Loucy (cell line): Measurements from ENCODE around the gene NUP88.

Experiments
- H2AFZ ChIP-seq: fragments of 200-600 bp; sonication (generic); 2 replicates; pipeline ENCODE4 v1.6.0; 2016; ENCODE audit warnings: antibody characterized with exemption, mild to moderate bottlenecking, low read length, moderate library complexity
- H3F3A ChIP-seq: fragments of 200-600 bp; 2 replicates; pipeline ENCODE4 v1.6.0; 2016; ENCODE audit warnings: antibody characterized with exemption, low read depth, mild to moderate bottlenecking
- H3K27me3 ChIP-seq: fragments of 200-600 bp; sonication (generic); 2 replicates; pipeline ENCODE4 v1.6.1; 2014; ENCODE audit warnings: low read length, mild to moderate bottlenecking; ENCODE audit not compliant: insufficient read depth, poor library complexity, severe bottlenecking
- H3K36me3 ChIP-seq: fragments of 200-600 bp; sonication (generic); 2 replicates; pipeline ENCODE4 v1.6.1; 2016; ENCODE audit warnings: low read length; ENCODE audit not compliant: insufficient read depth
- H3K4me1 ChIP-seq: fragments of 200-600 bp; sonication (generic); 2 replicates; pipeline ENCODE4 v1.5.1; 2014; ENCODE audit warnings: low read length, mild to moderate bottlenecking; ENCODE audit not compliant: insufficient read depth, poor library complexity, severe bottlenecking
- H3K4me2 ChIP-seq: fragments of 200-600 bp; sonication (generic); 2 replicates; pipeline ENCODE4 v1.6.0; 2014; ENCODE audit warnings: antibody characterized with exemption, low read length, low read depth, mild to moderate bottlenecking; ENCODE audit not compliant: poor library complexity, severe bottlenecking
- H3K4me3 ChIP-seq: fragments of 200-600 bp; sonication (generic); 2 replicates; pipeline ENCODE4 v1.5.1; 2014; ENCODE audit warnings: low read length, mild to moderate bottlenecking, mixed read lengths; ENCODE audit not compliant: poor library complexity, severe bottlenecking
- H3K79me2 ChIP-seq: fragments of 200-600 bp; sonication (generic); 2 replicates; pipeline ENCODE4 v1.6.1; 2014; ENCODE audit warnings: low read length; ENCODE audit not compliant: insufficient read depth
- H3K9ac ChIP-seq: fragments of 200-600 bp; sonication (generic); 2 replicates; pipeline ENCODE4 v1.6.0; 2014; ENCODE audit warnings: mild to moderate bottlenecking, low read depth, low read length, moderate library complexity; ENCODE audit not compliant: poor library complexity, severe bottlenecking
- H3K9me2 ChIP-seq: fragments of 200-600 bp; sonication (generic); replicated peaks from 2 replicates; pipeline ENCODE4 v1.6.1; 2016; ENCODE audit warnings: low read depth, low read length, mixed read lengths
- H3K9me3 ChIP-seq: fragments of 200-600 bp; sonication (generic); 2 replicates; pipeline ENCODE4 v1.6.1; 2014; ENCODE audit warnings: mild to moderate bottlenecking, antibody characterized with exemption, low read length, low read depth; ENCODE audit not compliant: insufficient read depth
- H4K20me1 ChIP-seq: fragments of 200-600 bp; sonication (generic); 2 replicates; pipeline ENCODE4 v1.6.0; 2014; ENCODE audit warnings: antibody characterized with exemption, low read length, mild to moderate bottlenecking; ENCODE audit not compliant: insufficient read depth, poor library complexity, severe bottlenecking
- EZH2phosphoT487 ChIP-seq: fragments of 200-600 bp; IDR thresholded peaks from 2 replicates; pipeline ENCODE4 v1.6.1; 2018; ENCODE audit warnings: antibody characterized with exemption, mild to moderate bottlenecking, moderate library complexity, borderline replicate concordance
- TF ChIP-seq, protein P1 (sequence below): fragments of 200-600 bp; sonication (generic); conservative IDR thresholded peaks from 2 replicates; pipeline ENCODE4 v1.5.1; 2014; ENCODE audit warnings: mild to moderate bottlenecking, antibody characterized with exemption, low read length

NUP88 gene

DNA sequence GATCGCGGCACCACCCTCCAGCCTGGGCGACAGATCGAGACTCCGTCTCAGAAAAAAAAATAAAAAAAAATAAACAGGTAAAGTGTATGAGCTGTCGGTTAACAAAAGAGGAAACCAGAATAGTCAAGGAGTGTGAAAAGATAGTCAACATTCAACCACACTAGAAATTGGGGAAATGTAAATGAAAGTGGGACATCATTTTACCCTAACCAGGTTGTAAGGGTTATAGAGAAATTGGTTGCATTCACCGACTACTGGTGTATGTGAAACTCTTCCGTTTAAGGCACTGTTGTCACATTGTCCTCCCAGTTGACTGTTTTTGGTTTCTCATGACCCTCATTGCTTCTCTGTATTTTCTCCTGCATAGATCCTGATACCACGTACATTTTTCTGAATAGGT, 74.5 kb downstream of the NUP88 start:
- H3K9me3 ChIP-seq, result no peaks in the 10 kb centered on the region
- H2AFZ ChIP-seq, result no peak overlapping the region
- peaks cover 42% of the 10 kb centered on the region for H3K36me3 ChIP-seq
- H3F3A ChIP-seq, result no peaks in the 10 kb centered on the region
- no peak overlapping the region for H3K4me2 ChIP-seq
- no peaks in the 10 kb centered on the region for H3K9me2 ChIP-seq
- H3K4me3 ChIP-seq, result no peak overlapping the region
- no peaks in the 10 kb centered on the region for H3K27me3 ChIP-seq
- H3K4me1 ChIP-seq, result no peaks in the 10 kb centered on the region
- no peak for TF ChIP-seq EZH2phosphoT487
- TF ChIP-seq, protein P1, sequence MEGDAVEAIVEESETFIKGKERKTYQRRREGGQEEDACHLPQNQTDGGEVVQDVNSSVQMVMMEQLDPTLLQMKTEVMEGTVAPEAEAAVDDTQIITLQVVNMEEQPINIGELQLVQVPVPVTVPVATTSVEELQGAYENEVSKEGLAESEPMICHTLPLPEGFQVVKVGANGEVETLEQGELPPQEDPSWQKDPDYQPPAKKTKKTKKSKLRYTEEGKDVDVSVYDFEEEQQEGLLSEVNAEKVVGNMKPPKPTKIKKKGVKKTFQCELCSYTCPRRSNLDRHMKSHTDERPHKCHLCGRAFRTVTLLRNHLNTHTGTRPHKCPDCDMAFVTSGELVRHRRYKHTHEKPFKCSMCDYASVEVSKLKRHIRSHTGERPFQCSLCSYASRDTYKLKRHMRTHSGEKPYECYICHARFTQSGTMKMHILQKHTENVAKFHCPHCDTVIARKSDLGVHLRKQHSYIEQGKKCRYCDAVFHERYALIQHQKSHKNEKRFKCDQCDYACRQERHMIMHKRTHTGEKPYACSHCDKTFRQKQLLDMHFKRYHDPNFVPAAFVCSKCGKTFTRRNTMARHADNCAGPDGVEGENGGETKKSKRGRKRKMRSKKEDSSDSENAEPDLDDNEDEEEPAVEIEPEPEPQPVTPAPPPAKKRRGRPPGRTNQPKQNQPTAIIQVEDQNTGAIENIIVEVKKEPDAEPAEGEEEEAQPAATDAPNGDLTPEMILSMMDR, result no peak
- H4K20me1 ChIP-seq, result no peaks in the 10 kb centered on the region
- H3K9ac ChIP-seq, result no peak overlapping the region
- no peaks in the 10 kb centered on the region for H3K79me2 ChIP-seq
